HG02852 (cell line): ENCODE results near the gene EXOSC1.
"Not testable (repeated sequence)": the region's sequence is repeated elsewhere in the genome, so short reads cannot be mapped to it uniquely, and the experiment has no call there.

Experiments used
- ATAC-seq: cut with Tn5 transposase; IDR thresholded peaks from one replicate; pipeline ENCODE4 v1.9.1; 2021; ENCODE audit warnings: mild to moderate bottlenecking, moderate library complexity; ENCODE audit not compliant: unreplicated experiment

Gene EXOSC1, protein sequence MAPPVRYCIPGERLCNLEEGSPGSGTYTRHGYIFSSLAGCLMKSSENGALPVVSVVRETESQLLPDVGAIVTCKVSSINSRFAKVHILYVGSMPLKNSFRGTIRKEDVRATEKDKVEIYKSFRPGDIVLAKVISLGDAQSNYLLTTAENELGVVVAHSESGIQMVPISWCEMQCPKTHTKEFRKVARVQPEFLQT

DNA sequence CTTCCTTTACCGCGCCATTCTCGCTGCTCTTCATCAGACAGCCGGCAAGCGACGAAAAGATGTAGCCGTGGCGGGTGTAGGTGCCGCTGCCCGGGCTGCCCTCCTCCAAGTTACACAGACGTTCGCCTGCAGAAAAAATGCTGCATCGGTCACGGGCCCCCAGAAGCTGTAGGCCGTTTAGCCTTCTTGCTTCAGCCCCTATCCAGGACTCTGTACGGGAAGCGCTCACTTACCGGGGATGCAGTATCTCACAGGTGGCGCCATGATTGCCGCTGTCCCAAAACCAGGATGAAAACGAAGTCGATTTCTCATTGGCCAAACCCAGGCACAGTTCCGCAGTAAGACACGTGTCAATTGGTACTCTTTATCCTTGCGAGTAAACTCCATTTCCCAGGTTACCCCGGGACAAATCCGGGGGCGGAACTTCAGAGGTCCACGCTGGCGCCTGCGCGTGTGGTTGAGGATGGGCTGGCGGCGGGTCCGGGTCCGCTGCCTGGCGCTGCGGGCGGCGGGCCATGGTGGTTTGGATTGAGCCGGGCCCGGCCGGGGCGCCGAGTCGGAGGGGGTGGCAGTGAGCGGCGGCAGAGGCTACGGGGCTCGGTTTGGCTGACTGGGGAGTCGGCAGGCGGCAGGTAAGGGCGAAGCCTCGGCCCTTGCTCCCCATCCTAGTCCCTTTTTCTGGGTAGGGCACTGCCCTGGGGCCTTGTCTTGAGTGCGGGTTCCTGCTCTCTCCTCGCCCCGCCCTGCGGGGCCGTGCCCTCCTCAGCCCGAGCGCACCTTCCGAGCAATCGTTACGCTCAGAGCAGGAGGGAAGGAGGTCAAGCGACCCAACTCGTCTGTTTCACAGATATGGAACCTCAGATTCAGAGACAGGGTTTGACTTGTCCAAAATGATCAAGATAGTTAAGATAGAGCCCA lies at the start of gene EXOSC1, which contains the start of gene ZDHHC16:
Gene EXOSC1, minus strand, starts transcription at position 285 of the 918 bp plus-strand sequence. Its CDS starts 21 bp downstream, at position 264.
Gene ZDHHC16, plus strand, starts transcription at position 454 of the 918 bp plus-strand sequence. CDS start 5,501 bp downstream, outside the sequence.
- peak; percentile 92 for ATAC-seq

DNA sequence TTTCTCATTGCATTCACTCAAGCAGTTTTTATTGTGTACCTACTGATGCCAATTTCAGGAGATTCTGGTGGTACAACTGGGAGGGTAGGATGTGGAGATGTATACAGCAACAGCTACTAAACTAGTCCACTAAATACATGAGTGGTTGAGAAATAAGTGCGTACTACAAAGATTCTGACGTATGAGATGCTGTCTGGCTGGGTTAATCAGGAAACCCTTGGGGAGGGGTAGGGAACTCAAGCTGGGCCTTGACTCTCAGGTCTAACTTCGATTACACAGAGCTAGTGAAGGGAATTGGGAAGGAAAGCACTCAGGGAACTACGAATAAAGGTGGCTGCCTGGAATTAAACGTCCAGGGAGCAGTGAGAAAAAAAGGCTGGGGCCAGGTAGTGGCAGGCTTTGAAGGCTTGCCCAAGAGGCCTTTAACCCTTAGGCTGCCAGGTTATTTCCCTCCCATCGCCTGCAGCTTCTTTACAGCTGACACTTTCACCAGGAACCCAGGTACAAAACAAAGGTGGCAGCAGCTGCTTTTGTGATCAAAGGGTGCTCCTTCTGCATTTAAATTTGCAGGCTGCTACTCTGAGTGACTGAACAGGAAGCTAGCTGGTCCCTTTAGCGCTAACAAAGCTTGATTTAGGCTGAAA lies 49.2 kb upstream of the EXOSC1 start:
- ATAC-seq, result no peak

DNA sequence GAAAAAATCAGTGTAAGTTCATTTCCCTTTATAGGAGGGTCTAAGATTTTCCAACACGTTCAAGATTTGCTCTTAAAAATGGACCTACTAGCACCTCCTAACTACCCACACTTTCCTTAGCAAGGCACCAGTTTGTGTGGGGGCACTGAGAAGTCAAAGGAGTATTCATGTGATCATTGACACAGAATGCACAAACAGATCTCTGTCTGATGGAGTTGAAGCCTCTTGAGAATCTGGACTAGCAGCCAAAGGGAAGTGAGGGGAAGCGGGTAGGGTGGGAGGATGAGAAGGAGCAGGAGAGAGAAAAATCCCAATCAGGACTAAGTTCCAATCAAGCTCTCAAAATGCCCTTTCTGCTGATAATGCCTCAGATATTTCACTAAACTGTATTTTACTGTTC lies 48.3 kb upstream of the EXOSC1 start:
- no peak for ATAC-seq

DNA sequence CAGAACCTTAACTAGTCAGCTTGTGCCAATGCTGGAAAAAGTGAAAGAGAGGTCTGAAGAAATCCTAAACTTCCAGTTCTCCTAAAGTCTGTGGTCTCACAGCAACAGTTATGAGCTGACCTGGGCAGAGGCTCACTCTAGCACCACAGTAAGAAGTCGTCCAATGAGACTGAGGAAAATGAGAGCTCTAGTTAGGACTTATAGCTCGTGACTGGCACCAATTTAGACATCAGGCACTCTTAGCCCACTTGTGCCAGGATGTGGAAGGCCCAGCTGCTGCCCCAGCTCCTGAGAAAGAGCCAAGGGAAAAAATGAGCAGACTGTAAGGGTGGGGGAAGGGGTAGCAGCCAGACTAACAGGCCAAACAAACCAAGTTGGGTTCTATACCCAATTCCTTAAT lies 44.8 kb upstream of the EXOSC1 start:
- no peak for ATAC-seq

DNA sequence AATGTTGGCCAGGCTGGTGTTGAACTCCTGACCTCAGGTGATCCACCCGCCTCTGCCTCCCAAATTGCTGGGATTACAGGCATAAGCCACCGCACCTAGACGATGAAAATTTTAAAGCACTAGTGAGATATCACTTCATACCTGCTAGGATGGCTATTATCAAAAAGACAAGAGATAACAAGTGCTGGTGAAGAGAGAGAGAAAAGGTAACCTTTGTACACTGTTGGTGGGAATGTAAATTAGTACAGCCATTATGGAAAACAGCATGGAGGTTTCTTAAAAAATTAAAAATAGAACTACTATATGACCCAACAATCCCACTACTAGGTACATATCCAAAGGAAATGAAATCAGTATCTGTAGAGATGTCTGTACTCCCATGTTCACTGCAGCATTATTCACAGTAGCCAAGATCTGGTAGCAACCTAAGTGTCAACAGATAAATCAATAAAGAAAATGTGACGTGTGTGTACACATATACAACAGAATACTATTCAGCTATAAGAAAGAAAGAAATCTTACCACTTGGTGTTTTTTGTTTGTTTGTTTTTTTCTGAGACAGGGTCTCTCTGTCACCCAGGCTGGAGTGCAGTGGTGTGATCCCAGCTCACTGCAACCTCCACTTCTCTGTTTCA lies 40.0 kb upstream of the EXOSC1 start:
- no peak for ATAC-seq

DNA sequence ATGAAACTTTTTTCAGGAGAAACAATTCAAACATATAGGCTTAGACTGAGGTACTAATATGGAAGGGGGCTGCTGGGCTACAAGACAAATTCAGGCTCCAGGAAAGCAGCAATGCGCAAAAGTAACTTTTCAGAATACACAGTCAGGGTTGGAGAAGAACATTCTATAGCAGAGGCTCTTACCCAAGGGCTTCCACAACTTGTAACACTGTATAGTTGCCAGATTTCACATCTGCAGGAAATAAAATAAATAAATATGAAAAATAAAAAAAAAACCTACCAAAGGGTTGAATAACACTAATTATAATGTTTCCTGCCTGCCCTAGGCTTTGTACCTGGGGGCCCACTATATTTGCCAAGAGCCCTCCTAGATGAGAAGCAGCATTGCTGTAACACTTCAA lies 38.1 kb upstream of the EXOSC1 start:
- no peak for ATAC-seq

DNA sequence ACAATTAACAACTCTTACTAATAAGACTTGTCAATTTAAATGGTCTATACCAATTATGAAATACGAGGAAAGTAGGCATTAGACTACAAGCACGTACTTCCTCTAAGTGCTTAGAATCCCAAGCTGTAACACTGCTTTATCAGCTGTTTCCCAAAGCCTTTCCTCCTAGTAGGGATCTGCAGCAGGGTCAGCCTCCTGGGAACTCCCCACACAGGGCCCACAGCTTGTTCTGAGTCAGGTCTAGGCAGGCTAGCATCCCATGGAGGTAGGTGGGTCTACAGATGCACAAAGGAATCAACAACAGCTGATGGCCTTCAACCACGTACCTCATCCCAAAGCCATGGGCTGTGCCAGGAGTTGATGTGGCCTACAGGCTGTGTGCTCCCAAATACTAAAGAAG lies 37.7 kb upstream of the EXOSC1 start:
- ATAC-seq, result no peak

DNA sequence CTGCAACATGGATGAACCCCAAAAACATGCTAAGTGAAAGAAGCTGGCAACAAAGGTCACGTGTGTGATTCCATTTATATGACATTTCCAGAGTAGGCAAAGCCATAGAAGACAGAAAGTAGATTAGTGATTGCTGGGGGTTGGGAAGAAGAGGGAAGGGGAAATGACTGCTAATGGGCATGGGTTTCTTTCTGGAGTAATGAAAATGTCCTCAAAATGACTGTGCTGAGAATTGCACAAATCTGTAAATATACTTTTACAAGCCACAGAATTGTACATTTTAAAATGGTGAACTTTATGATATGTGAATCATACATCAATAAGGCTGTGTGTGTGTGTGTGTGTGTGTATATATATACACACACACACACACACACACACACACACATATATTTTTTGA lies 36.6 kb upstream of the EXOSC1 start:
- ATAC-seq, result no peak

DNA sequence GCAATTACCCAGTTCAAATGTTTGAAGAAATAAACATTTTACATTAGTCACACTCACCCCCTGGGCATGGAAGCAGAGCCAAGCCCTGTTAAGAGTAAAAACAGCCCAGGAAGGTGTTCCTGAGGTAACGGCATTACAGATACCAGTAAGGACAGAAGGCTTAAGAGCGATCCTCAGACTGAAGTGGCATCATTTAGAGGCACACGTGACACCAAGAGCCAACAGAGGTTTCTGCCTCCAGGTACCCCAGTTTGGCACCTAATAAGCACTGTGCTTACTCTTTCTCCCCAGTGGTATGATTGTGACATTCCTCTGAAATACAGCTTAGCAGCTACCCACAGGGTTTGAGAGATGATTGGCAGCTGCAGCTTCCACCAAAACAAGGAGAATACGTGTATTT lies 35.3 kb upstream of the EXOSC1 start:
- ATAC-seq, result no peak

DNA sequence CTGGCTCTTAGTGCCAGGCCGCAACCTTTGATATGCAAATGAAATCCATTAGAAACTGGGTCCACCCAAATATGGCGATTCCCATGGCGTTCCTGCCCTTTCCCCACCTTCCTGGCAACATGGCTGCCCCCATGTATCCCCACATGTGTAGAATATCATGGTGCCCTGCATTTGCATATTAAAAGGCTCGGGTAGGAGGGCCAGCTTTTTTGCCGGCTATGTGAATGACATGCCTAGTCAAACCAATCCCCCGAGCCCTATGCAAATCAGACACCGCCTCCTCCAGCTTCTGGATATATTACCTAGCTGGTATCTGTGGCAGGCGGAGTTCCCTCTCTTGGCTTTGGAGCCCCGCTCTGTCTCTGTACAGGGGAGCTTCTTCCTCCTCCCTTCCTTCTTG lies 34.1 kb upstream of the EXOSC1 start:
- no peak for ATAC-seq

DNA sequence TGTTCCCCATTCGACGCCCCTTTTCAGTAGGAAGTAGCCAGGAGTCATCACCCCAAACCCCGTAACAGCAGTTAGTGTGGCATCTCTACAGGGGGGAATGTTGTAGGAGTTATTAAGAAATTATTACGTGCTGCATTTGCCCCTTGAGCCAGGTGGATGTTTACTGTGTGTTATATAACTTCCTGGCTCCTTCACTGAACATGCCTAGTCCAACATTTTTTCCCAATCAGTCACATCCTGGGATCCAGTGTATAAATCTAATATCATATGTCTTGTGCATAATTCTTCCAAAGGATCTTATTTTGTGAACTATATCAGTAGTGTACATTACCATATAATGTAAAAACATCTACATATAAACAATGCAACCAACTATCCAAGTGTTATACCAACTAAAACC lies 33.6 kb upstream of the EXOSC1 start:
- ATAC-seq, result not testable (repeated sequence)

DNA sequence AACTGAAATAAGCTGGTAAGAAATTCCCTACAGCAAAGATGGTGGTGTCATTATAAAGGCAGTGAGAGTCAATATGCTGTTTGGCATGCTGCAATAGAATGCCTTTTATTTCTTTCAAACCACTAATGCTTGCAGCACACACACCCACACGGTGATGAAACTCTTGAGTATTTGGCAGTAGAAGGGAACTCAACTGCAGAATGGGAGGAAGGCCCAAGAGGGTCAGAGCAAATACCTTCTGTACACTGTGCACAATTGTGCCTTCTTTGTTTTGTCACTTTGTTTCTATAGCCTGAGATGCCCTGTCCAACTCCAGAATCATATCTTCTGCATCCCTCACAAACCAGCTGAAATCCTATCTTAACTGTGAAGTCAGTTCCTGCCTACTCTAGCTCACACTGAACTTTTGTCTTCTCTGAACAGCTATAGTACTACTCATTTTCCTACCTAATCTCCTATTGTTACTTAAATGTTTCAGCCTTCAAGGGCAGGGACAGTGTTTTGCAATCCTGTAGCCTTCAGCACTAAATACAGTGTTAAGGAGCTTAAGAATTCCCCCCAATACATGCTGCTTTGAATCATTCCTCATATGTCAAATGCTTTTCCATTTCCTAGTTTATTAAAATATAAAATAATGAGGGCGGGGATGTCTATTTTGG lies 30.3 kb upstream of the EXOSC1 start:
- no peak for ATAC-seq

DNA sequence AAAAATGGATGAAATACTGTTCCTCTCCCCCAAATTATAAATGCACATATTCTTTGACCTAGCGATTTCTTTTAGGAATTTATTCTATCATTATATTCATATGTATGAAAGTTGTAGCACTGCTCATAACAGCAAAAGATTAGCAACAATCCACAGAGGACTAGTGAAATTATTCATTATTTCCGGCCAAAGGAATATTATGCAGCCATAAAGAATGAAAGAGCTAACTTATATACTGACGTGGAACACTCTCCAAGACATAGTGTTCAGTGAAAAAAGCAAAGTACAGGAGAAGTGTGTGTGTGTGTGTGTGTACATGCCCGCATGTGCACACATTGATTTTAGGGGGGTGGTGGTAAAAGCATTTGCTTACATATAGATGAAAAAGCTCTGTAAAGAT lies 29.1 kb upstream of the EXOSC1 start:
- no peak for ATAC-seq

DNA sequence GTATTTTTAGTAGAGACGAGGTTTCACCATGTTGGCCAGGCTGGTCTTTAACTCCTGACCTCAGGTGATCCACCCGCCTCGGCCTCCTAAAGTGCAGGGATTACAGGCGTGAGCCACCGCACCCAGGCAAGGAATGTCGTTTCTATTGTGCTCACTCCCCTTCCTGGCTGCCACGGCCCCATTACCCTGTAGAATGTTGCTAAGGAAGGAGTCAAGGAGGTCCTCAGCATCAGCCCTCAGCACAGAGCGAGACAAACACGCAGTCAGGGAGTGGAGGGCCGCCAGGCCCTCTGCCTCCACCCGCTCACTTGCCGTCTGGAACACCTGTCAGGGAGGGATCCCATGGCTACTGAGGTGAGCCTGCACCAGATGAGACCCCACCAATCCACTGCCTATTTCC lies 23.0 kb upstream of the EXOSC1 start:
- not testable (repeated sequence) for ATAC-seq

DNA sequence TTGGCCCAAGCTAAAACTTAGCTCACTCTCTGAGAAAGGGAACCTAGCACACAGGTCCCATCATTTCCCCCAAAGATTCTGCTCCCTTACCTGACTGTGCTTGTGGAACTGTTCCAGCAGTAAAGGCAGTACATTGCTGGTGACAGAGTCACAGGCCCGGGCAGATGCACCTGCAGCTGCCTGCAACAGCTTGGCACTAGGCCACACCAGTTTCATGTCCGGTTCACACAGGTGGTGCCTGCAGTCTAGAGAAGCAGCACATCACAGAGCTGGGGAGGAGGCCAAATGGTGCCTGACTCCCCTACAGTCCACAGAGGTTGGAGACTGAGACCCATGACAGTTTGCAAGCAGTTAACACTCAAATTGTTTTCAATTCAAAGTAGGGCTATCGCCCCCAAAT lies 22.4 kb upstream of the EXOSC1 start:
- no peak for ATAC-seq

DNA sequence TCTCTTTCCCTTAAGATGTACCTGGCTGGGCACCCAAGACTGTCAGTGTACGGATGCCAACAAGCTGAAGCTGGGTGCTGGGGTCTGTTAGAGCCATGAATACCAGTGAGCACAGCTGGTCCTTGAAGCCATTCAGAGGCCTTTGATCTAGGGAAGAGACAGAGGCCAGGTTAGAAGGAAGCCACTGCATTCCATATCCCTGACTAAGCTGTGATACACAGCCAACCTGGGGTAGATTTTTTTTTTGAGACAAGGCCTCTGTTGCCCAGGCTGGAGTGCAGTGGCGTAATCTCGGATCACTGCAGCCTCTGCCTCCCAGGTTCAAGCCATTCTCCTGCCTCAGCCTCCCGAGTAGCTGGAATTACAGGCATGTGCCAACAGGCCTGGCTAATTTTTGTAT lies 20.9 kb upstream of the EXOSC1 start:
- no peak for ATAC-seq

DNA sequence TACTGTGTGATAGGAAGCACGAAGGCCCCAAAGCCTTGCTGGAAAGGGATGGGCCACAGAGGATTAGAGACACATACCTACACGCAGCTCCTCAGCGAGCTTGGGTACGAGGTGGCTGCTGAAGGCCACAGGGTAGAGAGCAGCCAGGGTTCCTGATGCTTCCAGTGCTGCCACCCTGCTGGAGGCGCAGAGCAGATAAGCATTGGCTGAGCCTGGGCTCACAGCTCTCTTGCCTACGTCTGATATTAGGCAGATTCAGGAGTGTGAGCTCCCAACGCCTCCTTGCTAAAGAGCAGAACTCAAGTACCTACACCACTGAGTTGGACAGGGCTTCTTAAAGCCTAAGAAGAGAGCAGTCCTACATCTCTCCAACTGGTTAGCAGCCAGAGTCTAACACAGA lies 20.2 kb upstream of the EXOSC1 start:
- ATAC-seq, result no peak

DNA sequence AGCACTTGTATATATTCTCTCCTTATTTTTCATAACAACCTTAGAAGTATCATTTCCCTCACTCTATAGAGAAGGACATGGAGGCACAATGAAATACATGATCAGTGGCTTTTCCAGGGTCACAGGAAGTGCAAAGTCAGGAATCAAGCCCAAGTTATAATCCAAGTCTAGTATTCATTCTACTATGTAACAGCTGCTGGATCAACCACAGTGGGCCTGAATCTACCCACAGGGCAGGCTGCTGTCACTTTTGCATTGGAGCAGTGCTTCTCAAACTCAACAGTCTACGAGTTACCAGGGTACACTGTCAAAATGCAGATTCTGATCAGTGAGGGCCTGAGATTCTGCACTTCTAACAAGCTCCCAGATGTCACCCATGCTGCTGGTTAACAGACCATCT lies 18.4 kb upstream of the EXOSC1 start:
- ATAC-seq, result no peak

DNA sequence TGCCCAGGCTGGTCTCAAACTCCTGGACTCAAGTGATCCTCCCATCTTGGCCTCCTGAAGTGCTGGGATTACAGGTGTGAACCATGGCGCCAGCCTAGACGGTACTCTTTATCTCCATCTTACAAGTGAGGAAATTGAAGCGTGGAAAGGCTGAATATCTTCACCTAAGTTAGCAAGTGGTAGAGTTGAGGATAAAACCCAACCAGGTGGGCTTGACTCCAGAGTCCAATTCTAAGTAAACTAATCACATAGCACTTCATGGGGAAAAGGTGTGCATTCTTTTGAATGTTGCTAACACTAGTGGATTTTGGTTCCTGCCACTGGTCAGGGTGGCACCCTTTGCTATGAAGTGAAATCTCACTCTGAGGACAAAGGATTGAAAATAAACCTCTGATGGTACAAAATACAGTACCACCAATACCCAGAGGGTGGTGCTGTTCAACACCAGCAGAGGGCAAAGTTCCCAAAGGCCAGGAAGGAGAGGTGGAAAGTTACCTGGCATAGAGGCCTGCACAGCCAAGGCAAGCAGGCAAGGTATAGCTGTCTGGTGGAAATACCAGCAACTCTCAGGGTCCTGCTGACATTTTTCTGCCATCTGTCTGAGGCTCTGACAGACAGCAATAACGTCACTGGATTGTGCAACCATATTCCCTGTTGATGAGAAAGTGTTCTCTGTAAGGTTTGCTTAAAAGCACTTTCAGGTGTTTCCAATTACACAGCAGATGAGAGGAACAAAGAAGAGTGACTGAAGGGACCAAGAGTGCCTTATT lies 17.7 kb upstream of the EXOSC1 start:
- ATAC-seq, result no peak

DNA sequence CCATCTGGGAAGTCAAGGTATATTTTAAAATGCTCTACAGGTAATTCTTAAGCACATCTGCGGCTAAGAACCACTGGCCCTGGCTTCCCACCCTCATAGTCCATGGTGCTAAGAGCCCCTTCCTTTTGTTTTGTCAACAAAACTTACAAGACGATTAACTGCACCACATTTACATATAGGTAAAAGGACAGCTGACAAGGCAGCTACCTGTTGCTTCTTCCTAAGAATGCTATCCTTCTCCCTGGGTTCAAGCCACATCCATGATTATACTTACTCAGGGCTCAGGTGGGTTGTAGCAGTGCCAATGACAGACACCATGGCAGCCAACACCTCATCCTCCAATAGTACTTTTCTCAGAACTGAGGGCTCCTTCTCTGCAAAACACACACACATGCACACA lies 16.5 kb upstream of the EXOSC1 start:
- no peak for ATAC-seq
